ENCODE measurements around the gene LRP1. TPM values are rescaled to one million over a fixed set of nuclear protein-coding genes. Genes with fewer than 3 reads are reported as not detected.
A peak's percentile ranks its signal among the peaks of the same experiment; 100 is the strongest.

Gene LRP1
- total and polyA plus RNA-seq, 2 of the 13 experiments (the other 11 are each of a cell fraction or from before 2014, with no cell fraction given) = 14.7 to 30.8 TPM

- in situ Hi-C loops (cut with HindIII; ENCODE audit: extremely low pct_ligation_motif_present, low pct_unique_long_range_greater_than_20kb) = no loop called here
- H3K4me3 ChIP-seq (replicated peaks in 1 of 3; ENCODE audit: insufficient read depth in 1 of 3, low read depth in 2 of 3, low read length in 3 of 3) = no peak overlapping the region
- intact Hi-C loops (cut with micrococcal nuclease; ENCODE audit: unreplicated experiment) = no loop called here
- no peak overlapping the region for H2AFZ ChIP-seq (ENCODE audit: low read length)
- H3K9me3 ChIP-seq (ENCODE audit: low read length) = no peaks in the 10 kb centered on the region
- H4K20me1 ChIP-seq (ENCODE audit: insufficient read depth, low read length) = no peaks in the 10 kb centered on the region
- no peaks in the 10 kb centered on the region for H3K27me3 ChIP-seq (ENCODE audit: control insufficient read depth in 1 of 2, insufficient read depth in 2 of 2, low read length in 2 of 2)
- TF ChIP-seq RFXANK (CRISPR knock-in tag; IDR thresholded peaks at IDR 0.05) = no peak
- no peak for TF ChIP-seq MEIS1 (CRISPR knock-in tag; IDR thresholded peaks at IDR 0.05; ENCODE audit: borderline replicate concordance)
- 0 out of 2 replicates have a peak, but pooled peaks have one; percentile 9 for TF ChIP-seq SALL1 (CRISPR knock-in tag; IDR thresholded peaks at IDR 0.05)
- TF ChIP-seq, protein P1, sequence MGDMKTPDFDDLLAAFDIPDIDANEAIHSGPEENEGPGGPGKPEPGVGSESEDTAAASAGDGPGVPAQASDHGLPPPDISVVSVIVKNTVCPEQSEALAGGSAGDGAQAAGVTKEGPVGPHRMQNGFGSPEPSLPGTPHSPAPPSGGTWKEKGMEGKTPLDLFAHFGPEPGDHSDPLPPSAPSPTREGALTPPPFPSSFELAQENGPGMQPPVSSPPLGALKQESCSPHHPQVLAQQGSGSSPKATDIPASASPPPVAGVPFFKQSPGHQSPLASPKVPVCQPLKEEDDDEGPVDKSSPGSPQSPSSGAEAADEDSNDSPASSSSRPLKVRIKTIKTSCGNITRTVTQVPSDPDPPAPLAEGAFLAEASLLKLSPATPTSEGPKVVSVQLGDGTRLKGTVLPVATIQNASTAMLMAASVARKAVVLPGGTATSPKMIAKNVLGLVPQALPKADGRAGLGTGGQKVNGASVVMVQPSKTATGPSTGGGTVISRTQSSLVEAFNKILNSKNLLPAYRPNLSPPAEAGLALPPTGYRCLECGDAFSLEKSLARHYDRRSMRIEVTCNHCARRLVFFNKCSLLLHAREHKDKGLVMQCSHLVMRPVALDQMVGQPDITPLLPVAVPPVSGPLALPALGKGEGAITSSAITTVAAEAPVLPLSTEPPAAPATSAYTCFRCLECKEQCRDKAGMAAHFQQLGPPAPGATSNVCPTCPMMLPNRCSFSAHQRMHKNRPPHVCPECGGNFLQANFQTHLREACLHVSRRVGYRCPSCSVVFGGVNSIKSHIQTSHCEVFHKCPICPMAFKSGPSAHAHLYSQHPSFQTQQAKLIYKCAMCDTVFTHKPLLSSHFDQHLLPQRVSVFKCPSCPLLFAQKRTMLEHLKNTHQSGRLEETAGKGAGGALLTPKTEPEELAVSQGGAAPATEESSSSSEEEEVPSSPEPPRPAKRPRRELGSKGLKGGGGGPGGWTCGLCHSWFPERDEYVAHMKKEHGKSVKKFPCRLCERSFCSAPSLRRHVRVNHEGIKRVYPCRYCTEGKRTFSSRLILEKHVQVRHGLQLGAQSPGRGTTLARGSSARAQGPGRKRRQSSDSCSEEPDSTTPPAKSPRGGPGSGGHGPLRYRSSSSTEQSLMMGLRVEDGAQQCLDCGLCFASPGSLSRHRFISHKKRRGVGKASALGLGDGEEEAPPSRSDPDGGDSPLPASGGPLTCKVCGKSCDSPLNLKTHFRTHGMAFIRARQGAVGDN (CRISPR knock-in tag; IDR thresholded peaks at IDR 0.05) = peak; percentile 65
- no peak for TF ChIP-seq MIER3 (CRISPR knock-in tag; IDR thresholded peaks at IDR 0.05; ENCODE audit: borderline replicate concordance)
- no peak for TF ChIP-seq ZHX2 (IDR thresholded peaks at IDR 0.05; ENCODE audit: low read depth)
- no peak for TF ChIP-seq ZHX2 (CRISPR knock-in tag; IDR thresholded peaks at IDR 0.05; ENCODE audit: borderline replicate concordance)
- no peak for TF ChIP-seq ZNF17 (CRISPR knock-in tag; IDR thresholded peaks at IDR 0.05)
- TF ChIP-seq, protein P2, sequence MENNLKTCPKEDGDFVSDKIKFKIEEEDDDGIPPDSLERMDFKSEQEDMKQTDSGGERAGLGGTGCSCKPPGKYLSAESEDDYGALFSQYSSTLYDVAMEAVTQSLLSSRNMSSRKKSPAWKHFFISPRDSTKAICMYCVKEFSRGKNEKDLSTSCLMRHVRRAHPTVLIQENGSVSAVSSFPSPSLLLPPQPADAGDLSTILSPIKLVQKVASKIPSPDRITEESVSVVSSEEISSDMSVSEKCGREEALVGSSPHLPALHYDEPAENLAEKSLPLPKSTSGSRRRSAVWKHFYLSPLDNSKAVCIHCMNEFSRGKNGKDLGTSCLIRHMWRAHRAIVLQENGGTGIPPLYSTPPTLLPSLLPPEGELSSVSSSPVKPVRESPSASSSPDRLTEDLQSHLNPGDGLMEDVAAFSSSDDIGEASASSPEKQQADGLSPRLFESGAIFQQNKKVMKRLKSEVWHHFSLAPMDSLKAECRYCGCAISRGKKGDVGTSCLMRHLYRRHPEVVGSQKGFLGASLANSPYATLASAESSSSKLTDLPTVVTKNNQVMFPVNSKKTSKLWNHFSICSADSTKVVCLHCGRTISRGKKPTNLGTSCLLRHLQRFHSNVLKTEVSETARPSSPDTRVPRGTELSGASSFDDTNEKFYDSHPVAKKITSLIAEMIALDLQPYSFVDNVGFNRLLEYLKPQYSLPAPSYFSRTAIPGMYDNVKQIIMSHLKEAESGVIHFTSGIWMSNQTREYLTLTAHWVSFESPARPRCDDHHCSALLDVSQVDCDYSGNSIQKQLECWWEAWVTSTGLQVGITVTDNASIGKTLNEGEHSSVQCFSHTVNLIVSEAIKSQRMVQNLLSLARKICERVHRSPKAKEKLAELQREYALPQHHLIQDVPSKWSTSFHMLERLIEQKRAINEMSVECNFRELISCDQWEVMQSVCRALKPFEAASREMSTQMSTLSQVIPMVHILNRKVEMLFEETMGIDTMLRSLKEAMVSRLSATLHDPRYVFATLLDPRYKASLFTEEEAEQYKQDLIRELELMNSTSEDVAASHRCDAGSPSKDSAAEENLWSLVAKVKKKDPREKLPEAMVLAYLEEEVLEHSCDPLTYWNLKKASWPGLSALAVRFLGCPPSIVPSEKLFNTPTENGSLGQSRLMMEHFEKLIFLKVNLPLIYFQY (CRISPR knock-in tag; IDR thresholded peaks at IDR 0.05; ENCODE audit: borderline replicate concordance) = no peak
- ChIA-PET CTCF (ENCODE audit: low intra/inter-chr PET ratio, low total read pairs) (no interaction called here), POLR2A (interaction anchor here (1.4 to 11.4 kb wide), 3 partner anchors 14 to 37 kb away, joined by 4 to 827 read pairs (median 27); partner anchors contain the start of gene LRP1)
- ATAC-seq = peak; percentile 5; the same call in 1 of the 3 replicates
- H3K79me2 ChIP-seq (ENCODE audit: insufficient read depth, low read length) = peaks cover 3% of the 10 kb centered on the region
- no peak for DNase-seq (ENCODE audit: low spot score)
- BruUV-seq (replicated peaks) = no TSS peak
- peaks cover 35 to 49% of the 10 kb centered on the region in 2 experiments for H3K36me3 ChIP-seq (replicated peaks in 1 of 2; ENCODE audit: control insufficient read depth in 1 of 2, insufficient read depth in 2 of 2, low read length in 2 of 2)
- no peak overlapping the region for H3K4me2 ChIP-seq (ENCODE audit: low read depth, low read length)
- peaks cover 90% of the 10 kb centered on the region for H3K4me1 ChIP-seq (ENCODE audit: insufficient read depth, low read length)
- peak overlapping the region; percentile 92 for H3K27ac ChIP-seq (ENCODE audit: extremely low read length, insufficient read depth, low read length)
- WGBS (ENCODE audit: low lambda C conversion rate) = 93% methylated on average over 6 of the region's 10 CpGs
- no peak for FAIRE-seq
- H3K9ac ChIP-seq (ENCODE audit: insufficient read depth, low read depth, low read length) = no peak overlapping the region
Measured at GRCh38 chr12:57145460-57146059, 17.3 kb downstream of the LRP1 start.

Data from HepG2 (cell line).